Liver (tissue), 9 donors: ENCODE data around the gene CHST1. TPM values are rescaled to one million over a fixed set of nuclear protein-coding genes. Genes with fewer than 3 reads are reported as not detected.

Experiments
- DNase-seq: peaks from one replicate; pipeline ENCODE4 v3.0.0-alpha.2; 2017; ENCODE audit warnings: low spot score
- H3K27ac ChIP-seq, 2 donors: one replicate each; pipeline ENCODE4 v1.7.0; 2013; ENCODE audit warnings: inconsistent platforms in 2 of 2, low read length in 2 of 2, control low read depth in 1 of 2, low read depth in 1 of 2, mild to moderate bottlenecking in 1 of 2
- H3K27me3 ChIP-seq, 4 donors: one replicate each; pipeline versions ENCODE4 v1.6.1 to v1.7.0; 2013; ENCODE audit warnings: low read length in 3 of 4, inconsistent platforms in 1 of 4, mild to moderate bottlenecking in 1 of 4, moderate library complexity in 1 of 4; ENCODE audit not compliant: control insufficient read depth in 4 of 4, insufficient read depth in 4 of 4
- H3K36me3 ChIP-seq, 4 donors: one replicate each; pipeline versions ENCODE4 v1.6.1 to v1.7.0; 2013; ENCODE audit warnings: low read length in 3 of 4, mild to moderate bottlenecking in 3 of 4, low read depth in 1 of 4, moderate library complexity in 1 of 4; ENCODE audit not compliant: control insufficient read depth in 4 of 4, insufficient read depth in 3 of 4
- H3K4me1 ChIP-seq, 4 donors: one replicate each; pipeline versions ENCODE4 v1.6.1 to v1.7.0; 2013; ENCODE audit warnings: low read length in 3 of 4, mild to moderate bottlenecking in 3 of 4, moderate library complexity in 1 of 4; ENCODE audit not compliant: control insufficient read depth in 4 of 4, insufficient read depth in 4 of 4
- H3K4me3 ChIP-seq, 3 donors: one replicate each; pipeline versions ENCODE4 v1.6.1 to v1.7.0; 2013; ENCODE audit warnings: low read length in 3 of 3, control low read depth in 1 of 3, low read depth in 1 of 3, mild to moderate bottlenecking in 1 of 3
- H3K9ac ChIP-seq, 2 donors: one replicate each; pipeline ENCODE4 v1.7.0; 2013; ENCODE audit warnings: low read length in 2 of 2, mild to moderate bottlenecking in 2 of 2, moderate library complexity in 2 of 2, control low read depth in 1 of 2, low read depth in 1 of 2
- H3K9me3 ChIP-seq, 4 donors: one replicate each; pipeline versions ENCODE4 v1.6.1 to v1.7.0; 2013; ENCODE audit warnings: low read length in 3 of 4; ENCODE audit not compliant: control insufficient read depth in 4 of 4
- ATF3 ChIP-seq: IDR thresholded peaks from 2 replicates; pipeline ENCODE4 v1.6.1; 2016; ENCODE audit warnings: antibody characterized with exemption
- EGR1 ChIP-seq, 2 donors: IDR thresholded peaks; 2 replicates each; pipeline ENCODE4 v1.6.1; 2016 to 2018; ENCODE audit warnings: antibody characterized with exemption in 2 of 2, low read depth in 2 of 2
- FOXA1 ChIP-seq: IDR thresholded peaks from 2 replicates; pipeline ENCODE4 v1.6.1; 2016; ENCODE audit warnings: antibody characterized with exemption
- FOXA2 ChIP-seq: IDR thresholded peaks from 2 replicates; pipeline ENCODE4 v1.6.1; 2016; ENCODE audit warnings: antibody characterized with exemption
- GABPA ChIP-seq, 2 donors: IDR thresholded peaks in 1 of 2; conservative IDR thresholded peaks in 1 of 2; 2 replicates each; pipeline ENCODE4 v1.6.1; 2016; ENCODE audit warnings: antibody characterized with exemption in 2 of 2, mild to moderate bottlenecking in 1 of 2, moderate library complexity in 1 of 2
- HNF4A ChIP-seq, 2 donors: conservative IDR thresholded peaks; 2 replicates each; pipeline ENCODE4 v1.6.1; 2016; ENCODE audit warnings: antibody characterized with exemption in 2 of 2, mild to moderate bottlenecking in 2 of 2
- HNF4G ChIP-seq: IDR thresholded peaks from 2 replicates; pipeline ENCODE4 v1.6.1; 2016; ENCODE audit warnings: antibody characterized with exemption
- JUND ChIP-seq, 2 donors: IDR thresholded peaks; 2 replicates each; pipeline ENCODE4 v1.6.1; 2016; ENCODE audit warnings: antibody characterized with exemption in 2 of 2
- NR2F2 ChIP-seq: IDR thresholded peaks from 2 replicates; pipeline ENCODE4 v1.6.1; 2016; ENCODE audit warnings: antibody characterized with exemption
- RAD21 ChIP-seq, 2 donors: IDR thresholded peaks; 2 replicates each; pipeline ENCODE4 v1.6.1; 2016; ENCODE audit warnings: antibody characterized with exemption in 2 of 2, mild to moderate bottlenecking in 2 of 2
- REST ChIP-seq: IDR thresholded peaks from 2 replicates; pipeline ENCODE4 v1.6.1; 2016; ENCODE audit warnings: antibody characterized with exemption, mild to moderate bottlenecking
- RXRA ChIP-seq, 2 donors: IDR thresholded peaks; 2 replicates each; pipeline ENCODE4 v1.6.1; 2017 to 2018; ENCODE audit warnings: antibody characterized with exemption in 2 of 2, mild to moderate bottlenecking in 1 of 2
- SP1 ChIP-seq: IDR thresholded peaks from 2 replicates; pipeline ENCODE4 v1.6.1; 2018; ENCODE audit warnings: antibody characterized with exemption, mild to moderate bottlenecking
- TAF1 ChIP-seq: conservative IDR thresholded peaks from 2 replicates; pipeline ENCODE4 v1.6.1; 2016; ENCODE audit warnings: antibody characterized with exemption, mild to moderate bottlenecking
- YY1 ChIP-seq: IDR thresholded peaks from 2 replicates; pipeline ENCODE4 v1.6.1; 2016; ENCODE audit warnings: antibody characterized with exemption, mild to moderate bottlenecking
- ZBTB33 ChIP-seq: IDR thresholded peaks from 2 replicates; pipeline ENCODE4 v1.6.1; 2016; ENCODE audit warnings: antibody characterized with exemption
- WGBS: extraction: QIAGEN DNeasy Blood & Tissue Kit; methylation state at CpG from one replicate; pipeline ENCODE4 v1.1.7; 2013; 5-methylcytosine and 5-hydroxymethylcytosine counted together
- polyA plus RNA-seq, 2 donors: library from polyadenylated mRNA; stranded (reverse) in 1 of 2; unstranded in 1 of 2; fragments of 200-250 nt in 1 of 2; fragments of >200 nt in 1 of 2; fragmentation: Nextera tagmentation in 1 of 2; extraction: Ambion mirVana in 1 of 2; gene quantifications; one replicate each; pipeline versions ENCODE4 v1.2.1 to v1.2.3, GENCODE V29; 2013 to 2015
- total RNA-seq, 2 donors: library from RNA; depleted of rRNA; stranded (reverse); fragments of >200 nt; gene quantifications; one replicate each; pipeline ENCODE4 v1.2.3, GENCODE V29; 2014
- TF ChIP-seq, protein P1 (sequence below): IDR thresholded peaks from 2 replicates; pipeline ENCODE4 v1.6.1; 2016; ENCODE audit warnings: antibody characterized with exemption
- TF ChIP-seq, protein P2 (sequence below): fragments of 150-350 bp; IDR thresholded peaks from 2 replicates; pipeline ENCODE4 v1.5.1; 2017; ENCODE audit warnings: improper control_type of control experiment, low read depth, low read length; ENCODE audit not compliant: missing input control
- donor health status: healthy.
- donor health status: healthy.
- donor health status: healthy.
- donor health status: healthy.
- donor health status: healthy.

CHST1 gene
- total and polyA plus RNA-seq, 4 donors = 0.23 to 0.81 (median 0.45) TPM

GRCh38 chr11:45643598-45644260, 21.7 kb downstream of the CHST1 start:
- TF ChIP-seq TAF1 = no peak
- TF ChIP-seq FOXA2 = no peak
- no peak for TF ChIP-seq RAD21 (IDR thresholded peaks at IDR 0.05)
- TF ChIP-seq EGR1 (IDR thresholded peaks at IDR 0.05; ENCODE audit: low read depth in 2 of 2) = no peak
- no peak for TF ChIP-seq ZBTB33
- no peak for TF ChIP-seq NR2F2
- TF ChIP-seq JUND (IDR thresholded peaks at IDR 0.05) = no peak
- no peak for TF ChIP-seq SP1
- no peak for TF ChIP-seq HNF4G
- TF ChIP-seq, protein P1, sequence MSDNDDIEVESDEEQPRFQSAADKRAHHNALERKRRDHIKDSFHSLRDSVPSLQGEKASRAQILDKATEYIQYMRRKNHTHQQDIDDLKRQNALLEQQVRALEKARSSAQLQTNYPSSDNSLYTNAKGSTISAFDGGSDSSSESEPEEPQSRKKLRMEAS = no peak
- TF ChIP-seq GABPA (IDR thresholded peaks at IDR 0.05 in 1 of 2, conservative IDR thresholded peaks at IDR 0.05 in 1 of 2) = no peak
- TF ChIP-seq RXRA (IDR thresholded peaks at IDR 0.05) = no peak
- TF ChIP-seq FOXA1 = no peak
- 70% methylated on average over 7 of the region's 7 CpGs for WGBS
- no peaks in the 10 kb centered on the region for H3K36me3 ChIP-seq
- H3K4me3 ChIP-seq = no peak overlapping the region
- H3K9ac ChIP-seq = no peak overlapping the region
- peaks cover 0 to 2% (median 0%) of the 10 kb centered on the region in 4 donors for H3K27me3 ChIP-seq
- peaks cover 0 to 5% (median 0%) of the 10 kb centered on the region in 4 donors for H3K9me3 ChIP-seq
- no peak for DNase-seq
- no peaks in the 10 kb centered on the region for H3K4me1 ChIP-seq
- H3K27ac ChIP-seq = no peak overlapping the region

- H3K27ac ChIP-seq = no peak overlapping the region
- H3K36me3 ChIP-seq = no peaks in the 10 kb centered on the region
- TF ChIP-seq NR2F2 (no peak), HNF4A (conservative IDR thresholded peaks at IDR 0.05) (no peak), ATF3 (no peak), SP1 (no peak), YY1 (no peak), HNF4G (no peak), ZBTB33 (no peak), RXRA (IDR thresholded peaks at IDR 0.05) (no peak), EGR1 (IDR thresholded peaks at IDR 0.05; ENCODE audit: low read depth in 2 of 2) (no peak), FOXA2 (no peak), FOXA1 (no peak), JUND (IDR thresholded peaks at IDR 0.05) (no peak), REST (no peak), TAF1 (no peak), RAD21 (IDR thresholded peaks at IDR 0.05) (no peak), GABPA (IDR thresholded peaks at IDR 0.05 in 1 of 2, conservative IDR thresholded peaks at IDR 0.05 in 1 of 2) (no peak)
- TF ChIP-seq, protein P2, sequence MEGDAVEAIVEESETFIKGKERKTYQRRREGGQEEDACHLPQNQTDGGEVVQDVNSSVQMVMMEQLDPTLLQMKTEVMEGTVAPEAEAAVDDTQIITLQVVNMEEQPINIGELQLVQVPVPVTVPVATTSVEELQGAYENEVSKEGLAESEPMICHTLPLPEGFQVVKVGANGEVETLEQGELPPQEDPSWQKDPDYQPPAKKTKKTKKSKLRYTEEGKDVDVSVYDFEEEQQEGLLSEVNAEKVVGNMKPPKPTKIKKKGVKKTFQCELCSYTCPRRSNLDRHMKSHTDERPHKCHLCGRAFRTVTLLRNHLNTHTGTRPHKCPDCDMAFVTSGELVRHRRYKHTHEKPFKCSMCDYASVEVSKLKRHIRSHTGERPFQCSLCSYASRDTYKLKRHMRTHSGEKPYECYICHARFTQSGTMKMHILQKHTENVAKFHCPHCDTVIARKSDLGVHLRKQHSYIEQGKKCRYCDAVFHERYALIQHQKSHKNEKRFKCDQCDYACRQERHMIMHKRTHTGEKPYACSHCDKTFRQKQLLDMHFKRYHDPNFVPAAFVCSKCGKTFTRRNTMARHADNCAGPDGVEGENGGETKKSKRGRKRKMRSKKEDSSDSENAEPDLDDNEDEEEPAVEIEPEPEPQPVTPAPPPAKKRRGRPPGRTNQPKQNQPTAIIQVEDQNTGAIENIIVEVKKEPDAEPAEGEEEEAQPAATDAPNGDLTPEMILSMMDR = no peak
- TF ChIP-seq, protein P1 = no peak
- H3K4me1 ChIP-seq = no peaks in the 10 kb centered on the region
- H3K9ac ChIP-seq = no peak overlapping the region
- DNase-seq = no peak
- WGBS = 64% methylated on average over 2 of the region's 2 CpGs
- H3K4me3 ChIP-seq = no peak overlapping the region
- H3K27me3 ChIP-seq = peaks cover 0 to 2% (median 0%) of the 10 kb centered on the region in 4 donors
- H3K9me3 ChIP-seq = peaks cover 0 to 5% (median 0%) of the 10 kb centered on the region in 4 donors
Measured at GRCh38 chr11:45641961-45642360, 23.5 kb downstream of the CHST1 start.
